HTERT RPE-1 (cell line): Measurements from ENCODE around the gene CDH7.

Source experiments
- in situ Hi-C: fragments of 300-500 bp; cut with MboI; formaldehyde crosslinking; loops from 4 replicates; pipeline ENCODE4 v1.14.3; 2020; ENCODE audit warnings: low sequenced_read_pairs

The CDH7 gene

GRCh38 chr18:65907281-65907680 lies 156.5 kb downstream of the CDH7 start:
- in situ Hi-C loops = no loop called here

- in situ Hi-C loops = no loop called here
These were observed 168.2 kb downstream of the CDH7 start for GRCh38 chr18:65919018-65919417.

- in situ Hi-C loops = no loop called here
These were observed 168.9 kb downstream of the CDH7 start for GRCh38 chr18:65919663-65920062.

DNA sequence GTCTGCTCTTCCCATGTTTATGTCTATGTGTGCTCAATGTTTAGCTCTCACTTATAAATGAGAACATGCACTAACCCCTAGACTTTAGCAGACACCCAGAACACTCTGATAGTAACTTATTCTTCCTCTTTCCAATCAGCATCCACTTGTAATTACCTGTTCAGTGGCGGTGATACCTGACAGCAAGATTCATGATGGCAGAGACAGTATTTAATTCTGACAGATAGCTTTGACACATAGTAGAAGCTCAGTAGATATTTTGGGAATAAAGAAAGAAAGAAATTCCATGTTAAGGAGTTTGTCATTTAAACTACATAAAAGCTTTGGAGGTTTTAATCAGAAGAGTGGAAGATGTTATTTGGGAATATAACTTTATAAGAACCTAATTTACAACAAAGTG lies 171.3 kb downstream of the CDH7 start:
- in situ Hi-C loops = no loop called here

DNA sequence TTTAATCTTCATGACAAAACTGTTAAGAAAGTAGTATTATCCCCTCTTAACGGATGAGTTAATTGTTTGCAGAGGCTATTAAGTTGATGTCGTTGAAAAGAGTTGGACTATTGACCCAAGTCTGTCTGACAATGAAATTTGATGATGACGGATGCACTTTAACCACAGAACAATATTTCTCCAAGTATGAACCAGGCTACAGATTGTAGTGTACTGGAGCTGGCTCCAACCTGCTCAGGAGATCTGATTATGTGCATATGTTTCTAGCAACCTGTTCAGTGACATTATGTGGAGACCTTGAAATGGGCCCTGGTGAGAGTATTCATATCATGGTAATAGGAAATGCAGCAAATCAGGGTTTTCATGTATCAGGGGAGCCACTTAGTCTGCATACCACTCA lies 174.1 kb downstream of the CDH7 start:
- in situ Hi-C loops = no loop called here

DNA sequence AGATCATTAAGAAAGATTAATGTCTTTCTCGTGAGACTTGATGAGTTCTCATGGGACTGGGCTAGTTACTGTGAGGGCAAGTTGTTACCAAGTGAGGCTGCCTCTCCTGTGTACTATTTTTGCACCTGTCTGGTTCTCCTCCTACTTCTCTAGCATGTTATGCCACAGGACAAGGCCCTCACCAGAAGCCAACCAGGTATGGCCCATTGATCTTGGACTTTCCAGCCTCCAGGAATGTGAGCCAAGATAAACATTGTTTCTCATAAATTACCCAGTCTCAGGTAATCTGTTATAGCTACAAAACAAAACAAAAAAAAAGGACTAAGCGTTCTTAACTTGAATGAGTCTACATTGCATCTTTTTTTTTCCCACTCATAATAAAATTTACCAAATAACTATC lies 184.1 kb downstream of the CDH7 start:
- in situ Hi-C loops = no loop called here

DNA sequence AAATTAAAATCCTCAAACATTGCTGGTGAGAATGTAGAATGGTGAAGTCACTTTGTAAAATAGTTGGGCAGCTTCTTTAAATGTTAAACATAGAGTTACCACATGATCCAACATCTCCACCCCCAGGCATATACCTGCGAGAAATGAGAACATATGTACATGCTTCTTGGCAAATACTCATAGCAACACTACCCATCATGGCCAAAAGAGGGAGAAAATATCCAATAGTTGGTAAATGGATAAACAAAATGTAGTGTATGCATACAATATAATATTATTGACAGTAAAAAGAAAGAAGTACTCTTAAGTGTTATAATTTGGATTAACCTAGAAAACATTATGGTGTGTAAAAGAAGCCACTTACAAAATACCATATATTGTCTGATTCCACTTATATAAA lies 185.9 kb downstream of the CDH7 start:
- in situ Hi-C loops = no loop called here

GRCh38 chr18:65937180-65937579 lies 186.4 kb downstream of the CDH7 start:
- in situ Hi-C loops = no loop called here

- in situ Hi-C loops = no loop called here
These were observed 188.0 kb downstream of the CDH7 start for GRCh38 chr18:65938592-65939372.
